NCI-H82 (cell line): Measurements from ENCODE around the gene MSL1.
"Not testable (repeated sequence)": the region's sequence is repeated elsewhere in the genome, so short reads cannot be mapped to it uniquely, and the experiment has no call there.

Source experiments
- DNase-seq: peaks from one replicate; lab custom pipeline; 2025; lab: John Stamatoyannopoulos, UW

Gene MSL1

GRCh38 chr17:40124279-40125141 is 2.7 kb downstream of the MSL1 start:
- no peak for DNase-seq

GRCh38 chr17:40129498-40129897 is 7.7 kb downstream of the MSL1 start:
- no peak for DNase-seq

- no peak for DNase-seq
Measured at GRCh38 chr17:40130352-40131042, 8.7 kb downstream of the MSL1 start.

GRCh38 chr17:40134184-40134583 is 12.4 kb downstream of the MSL1 start:
- DNase-seq: no peak

- no peak for DNase-seq
Measured at GRCh38 chr17:40135817-40136216, 14.0 kb downstream of the MSL1 start.

GRCh38 chr17:40139566-40140058 is 17.8 kb downstream of the MSL1 start:
- DNase-seq: no peak

GRCh38 chr17:40143166-40143565 is 21.4 kb downstream of the MSL1 start:
- DNase-seq: not testable (repeated sequence)

- no peak for DNase-seq
Measured at GRCh38 chr17:40145476-40145875, 23.7 kb downstream of the MSL1 start.

GRCh38 chr17:40148527-40148926 is 26.8 kb downstream of the MSL1 start:
- no peak for DNase-seq

GRCh38 chr17:40150276-40150675 is 28.5 kb downstream of the MSL1 start:
- no peak for DNase-seq

- DNase-seq: no peak
Measured at GRCh38 chr17:40151414-40151963, 29.7 kb downstream of the MSL1 start.

GRCh38 chr17:40153603-40154236 is 31.9 kb downstream of the MSL1 start:
- DNase-seq: no peak

- no peak for DNase-seq
Measured at GRCh38 chr17:40157973-40158372, 36.2 kb downstream of the MSL1 start.

- DNase-seq: no peak
Measured at GRCh38 chr17:40158438-40159013, 36.8 kb downstream of the MSL1 start.

- DNase-seq: no peak
Measured at GRCh38 chr17:40159456-40159855, 37.7 kb downstream of the MSL1 start.

- DNase-seq: no peak
Measured at GRCh38 chr17:40167685-40168261, 46.0 kb downstream of the MSL1 start.

- DNase-seq: peak; percentile 72
Measured at GRCh38 chr17:40168262-40168832, 46.6 kb downstream of the MSL1 start.

GRCh38 chr17:40170325-40170724 is 48.6 kb downstream of the MSL1 start:
- DNase-seq: no peak

GRCh38 chr17:40171750-40172149 is 50.0 kb downstream of the MSL1 start:
- DNase-seq: no peak

GRCh38 chr17:40173091-40173777 is 51.5 kb downstream of the MSL1 start:
- no peak for DNase-seq

GRCh38 chr17:40173778-40174135 is 52.0 kb downstream of the MSL1 start:
- no peak for DNase-seq
